Dermis microvascular lymphatic vessel endothelial cell (primary cell): ENCODE results near the gene PEG3. TPM values are rescaled to one million over a fixed set of nuclear protein-coding genes. Genes with fewer than 3 reads are reported as not detected.

ENCODE experiments used
- DNase-seq, 2 donors: peaks; one replicate each; pipeline versions ENCODE4 v3.0.0 to v3.0.0-alpha.2; 2010; ENCODE audit warnings: low read depth in 2 of 2
- total RNA-seq: library from RNA; depleted of rRNA; stranded (reverse); fragments of >200 nt; gene quantifications from 2 replicates; pipeline ENCODE4 v1.2.1, GENCODE V29; 2014

The PEG3 gene
- total RNA-seq, 1 donor from 2014 or later: 0.26 TPM

DNA sequence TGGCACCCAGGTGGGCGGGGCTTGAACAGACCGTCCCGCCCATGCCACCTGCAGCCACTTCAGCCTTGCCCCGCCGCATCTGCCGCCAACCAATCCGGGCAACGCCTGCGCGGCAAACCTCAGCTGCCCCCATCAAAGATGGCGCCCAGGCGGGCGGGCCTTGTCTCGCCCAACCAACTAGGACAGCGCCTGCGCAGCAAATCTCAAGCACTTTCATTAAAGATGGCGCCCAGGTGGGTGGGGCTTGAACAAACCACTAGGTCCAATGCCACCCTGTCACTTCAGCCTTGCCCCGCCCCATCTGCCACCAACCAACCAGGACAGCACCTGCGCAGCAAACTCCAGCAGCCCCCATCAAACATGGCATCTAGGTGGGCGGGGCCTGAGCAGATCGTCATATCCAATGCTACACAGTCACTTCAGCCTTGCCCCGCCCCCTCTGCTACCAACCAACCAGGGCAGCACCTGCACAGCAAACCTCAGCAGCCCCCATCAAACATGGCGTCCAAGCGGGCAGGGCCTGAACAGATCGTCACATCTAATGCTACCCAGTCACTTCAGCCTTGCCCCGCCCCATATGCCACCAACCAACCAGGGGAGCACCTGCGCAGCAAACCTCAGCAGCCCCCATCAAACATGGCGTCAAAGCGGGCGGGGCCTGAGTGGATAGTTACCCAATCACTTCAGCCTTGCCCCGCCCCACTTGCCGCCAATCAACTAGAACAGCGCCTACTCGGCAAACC lies 1.4 kb downstream of the PEG3 start:
- DNase-seq: peak; percentile 45

DNA sequence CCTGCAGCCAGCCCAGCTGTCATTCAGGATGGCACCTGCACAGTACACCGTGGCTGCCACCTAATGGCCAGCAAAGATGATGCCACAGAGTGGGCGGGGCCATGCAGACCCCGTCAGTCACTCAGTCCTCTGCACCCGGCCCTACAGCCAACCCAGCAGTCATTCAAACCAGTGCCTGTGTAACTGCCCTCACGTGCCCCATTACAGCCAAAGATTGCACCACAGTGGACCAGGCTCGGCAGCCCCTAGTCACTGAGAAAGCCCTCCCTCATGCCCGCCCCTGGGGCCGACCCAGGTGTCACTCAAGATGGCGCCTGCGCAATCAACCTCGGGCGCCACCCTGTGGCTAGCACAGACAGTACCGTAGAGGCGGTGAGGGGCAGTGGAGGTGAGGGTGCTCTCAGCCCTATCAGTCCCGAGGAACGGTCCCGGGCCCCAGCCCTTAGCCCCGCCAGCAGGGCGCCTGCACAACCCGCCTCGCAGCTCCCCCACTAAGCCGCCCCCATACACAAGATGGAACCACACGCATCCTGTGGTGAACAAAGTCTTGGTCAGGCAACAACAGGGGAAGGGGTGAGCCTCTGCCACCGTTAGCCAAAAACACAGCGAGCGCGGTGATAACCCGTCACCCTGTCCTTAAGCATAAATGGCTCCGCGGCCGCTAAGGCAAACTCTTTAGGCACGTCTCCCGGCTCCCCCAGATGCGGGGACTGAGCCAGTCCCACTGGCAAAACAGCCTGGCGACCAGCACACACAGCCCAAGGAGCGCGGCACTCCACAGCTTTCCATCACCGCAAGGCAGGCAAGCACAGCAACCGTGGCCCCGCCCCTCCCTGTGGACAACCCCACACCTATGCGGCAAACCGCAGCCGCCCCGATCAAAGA lies 2.3 kb downstream of the PEG3 start:
- DNase-seq: no peak

- no peak for DNase-seq
These were observed 3.0 kb downstream of the PEG3 start for GRCh38 chr19:56837492-56838023.

DNA sequence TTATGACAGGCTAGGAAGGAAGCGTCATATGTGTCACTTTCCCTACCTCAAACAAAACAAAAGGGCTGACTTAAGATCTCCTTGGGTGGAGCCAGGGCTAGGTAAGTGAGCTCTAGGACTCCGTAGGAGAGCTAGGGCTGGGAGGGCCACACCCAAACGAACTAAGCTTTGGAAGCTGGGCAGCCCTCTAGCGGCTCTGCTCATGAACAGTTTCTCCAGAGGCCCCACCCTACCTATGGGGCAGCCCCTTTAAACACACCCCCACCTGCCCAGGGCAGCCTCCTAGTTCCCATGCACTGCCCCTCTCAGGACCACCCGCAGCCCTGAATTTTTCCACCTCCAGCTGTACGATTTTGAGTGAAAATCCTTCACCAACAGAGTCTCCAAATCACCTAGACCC lies 3.5 kb downstream of the PEG3 start:
- no peak for DNase-seq

DNA sequence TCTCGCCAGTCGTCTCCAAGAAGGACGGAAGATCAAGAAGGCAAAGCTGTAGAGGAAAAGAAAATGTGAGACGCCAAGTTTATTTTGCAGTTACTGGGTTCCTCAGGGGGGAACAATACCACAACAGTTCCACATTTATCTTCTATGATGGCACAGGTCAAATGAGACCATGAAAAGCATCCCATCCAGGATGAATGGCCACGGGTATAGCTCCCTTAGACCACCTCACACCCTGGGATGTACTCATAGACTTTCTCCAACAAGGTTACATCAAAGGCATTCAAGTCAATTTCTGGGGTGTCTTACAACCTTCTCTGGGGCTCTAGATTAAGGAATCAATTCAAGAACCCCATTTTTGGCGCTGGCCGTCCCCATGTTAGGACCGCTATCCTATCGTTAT lies 4.5 kb downstream of the PEG3 start:
- DNase-seq: no peak

DNA sequence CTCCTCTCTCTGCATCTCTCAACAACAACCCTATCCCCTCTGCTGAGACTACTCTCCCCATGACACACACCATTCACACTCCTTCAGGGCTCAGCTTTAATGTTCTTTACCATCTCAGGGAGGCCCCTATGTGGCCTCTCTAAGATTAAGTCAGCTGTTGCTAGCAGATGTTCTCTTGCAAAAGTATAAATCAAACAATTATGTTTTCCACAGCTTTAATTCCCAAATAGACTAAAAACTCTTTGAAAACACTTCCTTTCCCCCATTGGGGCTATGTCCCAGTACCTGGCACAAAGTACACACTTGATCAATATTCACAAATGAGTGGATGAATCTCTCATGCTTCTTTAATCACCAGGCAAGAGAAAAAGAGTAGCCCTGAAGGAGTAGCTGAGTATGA lies 5.1 kb downstream of the PEG3 start:
- no peak for DNase-seq

DNA sequence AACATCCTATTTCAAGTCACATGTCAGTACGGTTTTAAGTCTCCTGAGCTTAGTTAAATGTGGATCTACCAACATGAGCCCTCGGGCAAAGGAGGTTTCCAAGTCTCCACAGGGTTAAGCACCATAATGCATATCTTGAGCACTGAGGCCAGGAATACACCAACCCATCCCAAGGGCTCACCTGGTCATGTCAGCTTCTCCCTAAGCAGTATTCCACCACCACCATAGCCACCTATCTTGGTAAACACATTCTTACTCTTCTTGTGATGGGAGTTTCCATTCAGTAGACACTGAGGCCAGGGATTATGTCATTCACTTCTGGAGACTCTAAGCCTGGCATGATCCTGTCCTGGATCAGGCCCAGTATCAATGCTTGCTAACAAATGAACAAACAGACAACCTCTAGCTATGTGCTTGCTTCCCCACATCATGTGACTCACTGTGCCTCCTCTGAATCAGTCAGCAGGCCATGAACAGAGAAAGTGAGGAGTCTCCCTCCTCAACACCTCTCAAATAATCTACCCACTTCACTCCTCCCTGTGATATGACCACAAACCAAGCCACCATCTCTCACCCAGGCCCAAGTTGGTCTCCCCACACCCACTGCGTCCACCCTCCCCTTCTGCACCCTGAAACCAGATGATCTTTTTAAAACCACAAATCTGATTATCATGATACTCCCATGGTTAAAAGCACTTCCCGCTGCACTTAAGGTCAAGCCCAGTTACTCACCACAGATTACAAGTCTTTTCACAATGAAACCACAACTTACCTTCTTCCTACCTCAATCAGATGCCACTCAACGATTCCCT lies 5.8 kb downstream of the PEG3 start:
- no peak for DNase-seq

- no peak for DNase-seq
These were observed 8.1 kb downstream of the PEG3 start for GRCh38 chr19:56832352-56832928.

- no peak for DNase-seq
These were observed 9.3 kb downstream of the PEG3 start for GRCh38 chr19:56831255-56831654.

GRCh38 chr19:56829596-56829995 lies 10.9 kb downstream of the PEG3 start:
- DNase-seq: no peak

GRCh38 chr19:56827708-56828107 lies 12.8 kb downstream of the PEG3 start:
- no peak for DNase-seq

DNA sequence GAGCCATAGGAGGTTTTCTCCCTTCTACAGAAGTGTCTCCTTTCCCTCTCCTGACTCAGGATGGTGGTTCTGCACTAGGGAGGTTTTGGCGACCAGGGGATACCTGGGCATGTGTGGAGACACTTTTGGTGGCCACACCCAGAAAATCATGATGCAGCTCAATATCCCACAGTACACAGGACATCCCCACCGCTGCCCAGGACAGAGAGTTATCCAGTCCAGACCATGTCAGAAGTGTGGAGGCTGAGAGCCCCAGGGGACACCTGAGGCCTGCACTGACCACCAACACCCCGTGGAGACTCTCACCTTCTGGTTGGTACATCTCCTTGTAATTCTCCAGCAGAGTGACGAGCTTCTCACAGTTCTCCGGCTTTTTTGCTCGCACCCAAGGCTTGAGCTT lies 16.6 kb downstream of the PEG3 start:
- DNase-seq: no peak

GRCh38 chr19:56823417-56823816 lies 17.1 kb downstream of the PEG3 start:
- no peak for DNase-seq

DNA sequence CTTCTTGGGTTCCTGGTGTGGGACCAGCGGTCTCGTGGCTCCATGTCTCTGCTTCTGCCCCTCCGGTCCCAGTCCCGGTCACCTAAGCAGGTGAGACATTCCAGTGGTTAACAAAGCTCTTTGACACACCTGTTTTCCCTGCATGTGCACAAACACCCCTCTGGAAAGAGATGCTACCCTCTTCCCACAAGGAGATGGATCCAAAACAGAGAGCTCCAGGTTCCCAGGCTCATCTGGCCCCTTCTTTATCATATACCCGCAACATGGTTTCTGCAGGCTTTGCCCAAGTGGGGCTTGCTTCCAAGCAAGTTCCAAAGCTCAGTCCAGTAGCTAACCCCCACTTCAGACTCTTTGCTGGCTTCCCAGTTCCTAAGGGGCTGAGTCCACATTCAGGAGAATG lies 17.8 kb downstream of the PEG3 start:
- DNase-seq: no peak

- no peak for DNase-seq
These were observed 18.9 kb downstream of the PEG3 start for GRCh38 chr19:56821675-56822074.

DNA sequence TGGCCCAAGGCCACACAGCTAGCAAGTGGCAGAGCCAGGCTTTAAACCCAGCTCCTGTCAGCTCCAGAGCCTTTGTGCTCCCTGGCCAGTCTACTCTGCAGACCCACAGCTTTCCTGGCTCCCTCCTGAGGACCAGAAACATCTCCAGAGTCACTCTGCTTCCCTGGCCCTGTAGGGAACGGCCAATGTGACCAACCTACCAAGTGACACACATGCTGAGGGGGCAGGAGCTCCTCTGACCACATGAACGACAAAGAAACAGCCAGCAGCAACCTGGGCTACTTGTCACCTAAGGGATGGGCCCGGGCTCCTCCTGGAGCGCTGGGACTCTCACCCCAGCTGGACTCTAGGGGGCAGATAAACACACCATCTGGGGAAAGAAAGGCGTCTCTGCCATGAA lies 19.3 kb downstream of the PEG3 start:
- DNase-seq: no peak

DNA sequence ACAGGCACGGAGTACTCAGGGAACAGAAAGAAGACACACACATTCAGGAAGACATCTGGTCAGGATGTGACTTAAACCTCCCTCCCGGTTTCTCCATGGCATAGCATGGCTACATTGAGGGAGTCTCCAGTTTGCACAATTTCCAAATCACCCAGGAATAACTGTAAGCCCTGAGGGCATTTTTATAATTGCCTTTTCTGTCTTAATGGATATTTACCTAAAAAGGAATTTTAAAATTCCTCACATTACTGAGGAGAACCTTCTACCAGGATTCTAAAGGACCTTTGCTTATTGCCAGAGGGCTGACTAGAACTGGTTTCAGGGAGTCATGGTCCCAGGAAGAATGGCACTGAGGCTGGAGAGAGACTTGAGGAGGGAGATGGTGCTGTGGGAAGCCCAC lies 21.4 kb downstream of the PEG3 start:
- no peak for DNase-seq

DNA sequence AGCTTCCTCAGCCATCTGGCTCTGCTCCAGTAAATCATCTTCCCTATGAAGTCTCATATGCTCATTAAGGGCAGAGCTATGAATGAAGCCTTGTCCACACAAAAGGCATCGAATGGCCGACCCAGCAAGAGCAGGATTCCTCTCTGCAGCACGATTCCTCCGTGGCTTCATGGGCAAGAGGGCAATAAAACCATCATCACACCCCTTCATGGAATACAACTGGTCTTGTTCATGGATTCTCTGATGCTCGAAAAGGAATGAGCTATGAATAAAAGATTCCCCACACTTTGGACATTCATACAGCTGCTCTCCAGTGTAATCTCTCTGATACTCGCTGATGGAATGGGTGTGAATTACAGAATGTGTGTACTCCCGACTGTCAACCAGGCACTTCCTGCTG lies 25.9 kb downstream of the PEG3 start:
- no peak for DNase-seq

DNA sequence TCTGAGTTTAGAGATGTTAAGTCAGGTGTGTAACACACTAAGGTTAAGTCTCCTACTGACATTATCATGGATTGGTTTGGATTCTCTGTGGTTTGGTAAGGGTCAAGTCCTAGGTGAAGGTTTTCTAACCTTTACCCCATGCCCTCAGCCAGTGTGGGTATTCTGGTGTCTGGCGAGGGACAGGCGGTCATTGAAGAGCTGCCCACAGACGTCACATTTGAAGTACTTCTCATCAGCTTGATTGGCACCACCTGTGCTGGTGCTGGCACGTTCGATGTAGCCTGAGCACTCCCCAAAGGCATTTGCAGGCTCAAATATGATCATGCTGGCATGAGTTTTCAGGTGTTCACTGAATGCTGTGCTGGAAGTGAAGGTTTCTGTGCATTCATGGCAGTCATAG lies 27.0 kb downstream of the PEG3 start:
- no peak for DNase-seq

GRCh38 chr19:56811480-56811879 lies 29.0 kb downstream of the PEG3 start:
- DNase-seq: no peak

GRCh38 chr19:56810260-56810659 lies 30.3 kb downstream of the PEG3 start:
- DNase-seq: no peak
